Measurements from ENCODE around the gene C5orf22. TPM values are rescaled to one million over a fixed set of nuclear protein-coding genes. Genes with fewer than 3 reads are reported as not detected.

C5orf22 gene
- total RNA-seq (10 to 100 TPM in 5 of 7 donors, 1 to 10 TPM in 2; 5.1 to 20.8 (median 15.2) TPM), polyA plus RNA-seq (10 to 100 TPM in 1 of 2 donors, 1 to 10 TPM in 1; 6.9 to 16.9 TPM)
- long read RNA-seq, donor 1, partial matches to known transcripts, result 8 of 22 reads
- long read RNA-seq, donor 1, other reads (novel, unspliced or antisense), result 6 of 22 reads
- long read RNA-seq, donor 2, transcript C5orf22-201 (9 exons, 3,612 nt), result major isoform, 8 of 9 reads
- long read RNA-seq, donor 2, partial matches to known transcripts, result 0 of 9 reads
- long read RNA-seq, donor 2, other reads (novel, unspliced or antisense), result 0 of 9 reads
- long read RNA-seq, donor 3, transcript C5orf22-201 (9 exons, 3,612 nt), result major isoform, 14 of 24 reads
- long read RNA-seq, donor 3, partial matches to known transcripts, result 2 of 24 reads
- long read RNA-seq, donor 3, other reads (novel, unspliced or antisense), result 6 of 24 reads

DNA sequence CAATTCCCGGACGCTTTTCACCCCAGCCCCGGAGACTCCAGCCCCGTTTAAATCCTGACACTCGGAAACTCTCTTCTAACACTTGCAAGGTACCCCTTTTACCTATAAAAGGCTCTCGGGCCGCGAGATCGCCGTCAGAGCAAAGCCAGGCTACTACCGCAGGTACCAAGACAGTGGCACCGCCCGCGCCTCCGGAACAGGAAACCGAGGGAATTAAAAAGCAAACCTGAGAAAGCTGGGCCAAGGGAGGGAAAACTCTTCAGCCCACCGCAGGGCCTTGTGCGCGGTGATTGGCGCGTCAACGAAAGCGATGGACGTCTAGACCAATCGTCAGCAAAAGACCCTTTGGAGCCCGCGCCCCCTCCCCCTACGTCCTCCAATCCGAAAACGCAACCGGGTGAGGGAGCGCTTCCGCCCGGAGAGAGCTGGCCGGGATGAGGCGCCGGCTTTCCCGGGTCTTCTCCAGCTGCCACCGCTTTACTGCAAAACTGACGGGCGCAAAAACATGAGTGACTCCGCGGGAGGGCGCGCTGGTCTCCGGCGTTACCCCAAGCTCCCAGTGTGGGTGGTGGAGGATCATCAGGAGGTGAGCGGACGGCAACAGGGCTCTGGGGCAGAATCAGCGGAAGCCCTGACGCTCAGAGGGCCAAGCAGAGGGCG, at the start of gene C5orf22, which contains the start of gene DROSHA:
Gene C5orf22 (plus strand): TSS at position 414 of the 660 bp plus-strand sequence. CDS start 92 bp downstream, at position 506.
Gene DROSHA (minus strand): TSS at position 206 of the 660 bp plus-strand sequence. CDS start 3,034 bp downstream, outside the sequence.
- 0% methylated on average over 44 to 52 of the region's 52 CpGs for WGBS, 3 donors

GRCh38 chr5:31485376-31486207, 46.5 kb upstream of the C5orf22 start:
- no peak for DNase-seq
- Histone ChIP-seq H3K4me1 (ENCODE audit: insufficient read depth) (peaks cover 2% of the 10 kb centered on the region), H3K27me3 (no peaks in the 10 kb centered on the region), H3K9me3 (no peaks in the 10 kb centered on the region), H3K36me3 (no peaks in the 10 kb centered on the region), H3K27ac (no peak overlapping the region), H3K4me3 (no peak overlapping the region)
- 44 to 58% (median 48%) methylated on average over 7 of the region's 7 CpGs for WGBS, 3 donors
- intact Hi-C loops (cut with DNase I), result no loop called here
- TF ChIP-seq EP300 (IDR thresholded peaks at IDR 0.05) (no peak), CTCF (IDR thresholded peaks at IDR 0.05) (no peak)

More for the DNA sequence above, at the start of gene C5orf22, which contains the start of gene DROSHA:
- Histone ChIP-seq H3K27ac (no peak within 1 kb of the TSS), H3K4me3 (peak within 1 kb of the TSS; percentile 90), H3K27me3 (no peaks in the 10 kb centered on the region), H3K36me3 (no peaks in the 10 kb centered on the region), H3K4me1 (ENCODE audit: insufficient read depth) (peaks cover 11% of the 10 kb centered on the region), H3K9me3 (no peaks in the 10 kb centered on the region)
- TF ChIP-seq CTCF (IDR thresholded peaks at IDR 0.05) (no peak), POLR2A (IDR thresholded peaks at IDR 0.05) (no peak), EP300 (IDR thresholded peaks at IDR 0.05) (no peak)
- intact Hi-C loops (cut with DNase I), result no loop called here
- peak; percentile 91 to 96 (median 91) for DNase-seq

- no peaks in the 10 kb centered on the region for H3K9me3 ChIP-seq
- no peak overlapping the region for H3K4me3 ChIP-seq
- intact Hi-C loops (cut with DNase I), result no loop called here
- H3K36me3 ChIP-seq, result no peaks in the 10 kb centered on the region
- no peak for DNase-seq
- no peak for TF ChIP-seq CTCF (IDR thresholded peaks at IDR 0.05)
- no peak for TF ChIP-seq EP300 (IDR thresholded peaks at IDR 0.05)
- no peak for TF ChIP-seq POLR2A (IDR thresholded peaks at IDR 0.05)
- WGBS, 3 donors, result 72 to 77% (median 74%) methylated on average over 6 of the region's 6 CpGs
- no peaks in the 10 kb centered on the region for H3K27me3 ChIP-seq
- peaks cover 2% of the 10 kb centered on the region for H3K4me1 ChIP-seq (ENCODE audit: insufficient read depth)
- no peak overlapping the region for H3K27ac ChIP-seq
Observed at GRCh38 chr5:31486441-31486840, 45.7 kb upstream of the C5orf22 start.

DNA sequence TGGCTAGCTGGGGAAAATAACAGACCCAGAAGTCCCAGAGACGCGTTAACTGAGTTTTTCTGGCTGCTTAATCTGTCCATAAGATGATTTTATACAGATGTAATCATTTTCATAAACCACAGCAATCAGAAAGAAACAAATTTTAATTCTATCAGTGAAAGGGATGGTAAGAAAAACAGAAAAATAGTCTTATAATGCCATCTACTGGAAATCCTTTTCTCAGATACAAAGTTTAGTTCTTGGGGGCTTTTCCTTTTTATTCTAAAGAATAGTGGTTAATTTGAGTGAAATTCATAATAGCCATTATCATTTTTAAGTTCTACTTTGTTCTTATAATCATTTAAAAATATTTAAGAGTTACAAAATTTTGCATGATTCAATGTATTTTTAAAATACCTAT, 44.6 kb upstream of the C5orf22 start:
- TF ChIP-seq CTCF (IDR thresholded peaks at IDR 0.05) (no peak), POLR2A (IDR thresholded peaks at IDR 0.05) (no peak), EP300 (IDR thresholded peaks at IDR 0.05) (no peak)
- H3K9me3 ChIP-seq, result no peaks in the 10 kb centered on the region
- intact Hi-C loops (cut with DNase I), result no loop called here
- no peak for DNase-seq
- WGBS, 3 donors, result 80 to 90% (median 85%) methylated on average over 2 of the region's 2 CpGs
- no peak overlapping the region for H3K4me3 ChIP-seq
- H3K36me3 ChIP-seq, result no peaks in the 10 kb centered on the region
- H3K27ac ChIP-seq, result no peak overlapping the region
- no peaks in the 10 kb centered on the region for H3K27me3 ChIP-seq
- peaks cover 2% of the 10 kb centered on the region for H3K4me1 ChIP-seq (ENCODE audit: insufficient read depth)

All from ovary (tissue), 10 donors.